ENCODE data around the gene DLG2.
"Not testable (repeated sequence)": the region's sequence is repeated elsewhere in the genome, so short reads cannot be mapped to it uniquely, and the experiment has no call there.

The DLG2 gene

DNA sequence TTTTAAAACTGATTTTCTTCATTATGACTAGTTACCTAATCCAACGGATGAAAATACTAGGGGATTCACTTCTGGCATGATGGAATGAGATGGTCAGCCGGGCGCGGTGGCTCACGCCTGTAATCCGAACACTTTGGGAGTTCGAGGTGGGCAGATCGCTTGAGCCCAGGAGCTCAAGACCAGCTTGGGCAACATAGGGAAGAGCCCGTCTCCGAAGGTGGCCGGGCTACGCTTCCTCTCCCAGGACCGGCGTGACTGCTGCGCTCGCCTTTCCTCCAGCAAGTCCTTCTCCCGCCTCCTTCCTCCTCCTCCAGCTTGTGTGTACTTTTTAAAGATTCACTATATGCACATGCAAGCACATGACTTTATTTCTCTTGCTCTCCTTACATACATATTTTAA is 1835.6 kb downstream of the DLG2 start:
- no peak for FAIRE-seq

DNA sequence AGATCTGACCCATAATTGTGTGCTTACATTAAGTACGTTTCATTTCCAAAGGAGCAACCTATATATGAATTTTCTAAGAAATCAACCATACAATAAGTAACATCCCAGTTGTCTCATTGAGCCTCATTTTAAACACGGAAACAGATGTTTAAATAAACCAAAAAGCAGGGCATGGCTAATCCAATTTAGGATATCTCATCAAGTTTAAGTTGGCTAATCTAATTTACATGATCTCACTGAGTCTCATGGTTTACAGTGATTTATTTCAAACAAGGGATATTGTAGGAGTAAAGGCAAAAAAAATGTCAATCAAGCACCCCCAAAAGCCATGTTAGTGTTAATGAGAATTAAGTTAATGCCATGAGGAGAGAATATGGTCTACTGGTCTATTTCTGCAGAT is 1841.2 kb downstream of the DLG2 start:
- FAIRE-seq: no peak

DNA sequence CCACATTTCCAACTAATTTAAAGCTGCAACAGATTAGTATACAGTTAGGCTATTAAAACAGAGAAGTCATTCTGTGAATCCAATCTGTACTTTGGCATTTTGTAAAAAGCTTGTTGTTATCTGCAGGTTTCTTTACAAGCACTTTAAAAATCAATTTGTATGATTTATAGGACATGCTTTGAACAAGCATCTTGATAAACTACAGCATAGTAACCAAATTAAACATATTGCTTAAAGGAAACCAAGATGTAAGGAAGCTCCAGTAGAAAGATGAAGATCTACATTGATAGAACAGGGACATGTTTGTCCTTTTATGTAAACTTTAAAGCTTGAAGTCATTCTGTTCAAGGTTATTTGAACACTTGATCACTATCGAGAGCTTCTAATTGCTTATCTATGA is 1842.7 kb downstream of the DLG2 start:
- FAIRE-seq: no peak

DNA sequence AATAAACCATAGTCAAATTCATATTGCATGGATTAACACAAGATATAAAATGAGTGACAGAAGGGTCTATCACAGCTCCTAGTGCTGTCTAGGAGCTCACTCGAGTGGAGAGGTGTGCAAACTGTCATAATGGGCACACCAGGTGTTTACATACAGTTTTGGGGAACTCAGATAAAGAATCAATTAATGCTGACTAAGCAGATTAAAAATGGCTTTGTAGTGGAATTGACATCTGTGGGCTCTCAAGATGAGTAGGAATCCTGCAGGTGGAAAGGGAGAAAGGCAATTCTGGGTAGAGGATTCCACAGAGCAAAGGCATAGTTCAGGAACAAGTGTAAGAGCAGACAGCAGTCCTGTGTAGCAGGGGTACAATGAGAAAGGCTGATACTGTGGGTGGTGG is 1844.8 kb downstream of the DLG2 start:
- FAIRE-seq: no peak

DNA sequence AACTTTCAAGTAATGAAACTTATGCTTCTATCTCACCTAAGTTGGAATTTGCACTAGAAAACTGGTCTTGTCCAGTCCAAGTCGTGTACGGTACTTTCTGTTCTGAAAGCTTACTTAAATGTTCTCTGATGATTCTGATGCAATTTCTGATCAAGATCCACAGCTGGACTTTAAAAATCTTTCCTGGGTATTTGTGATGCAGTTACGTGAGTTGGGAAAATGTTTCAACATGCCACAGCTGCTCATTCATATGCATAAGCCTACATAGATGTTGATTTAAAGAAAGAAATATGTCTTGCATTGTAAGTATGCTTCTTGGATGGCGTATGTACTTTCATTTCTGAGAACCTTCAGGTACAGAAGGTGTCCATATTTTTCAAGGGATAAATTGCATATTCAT is 1847.3 kb downstream of the DLG2 start:
- no peak for FAIRE-seq

DNA sequence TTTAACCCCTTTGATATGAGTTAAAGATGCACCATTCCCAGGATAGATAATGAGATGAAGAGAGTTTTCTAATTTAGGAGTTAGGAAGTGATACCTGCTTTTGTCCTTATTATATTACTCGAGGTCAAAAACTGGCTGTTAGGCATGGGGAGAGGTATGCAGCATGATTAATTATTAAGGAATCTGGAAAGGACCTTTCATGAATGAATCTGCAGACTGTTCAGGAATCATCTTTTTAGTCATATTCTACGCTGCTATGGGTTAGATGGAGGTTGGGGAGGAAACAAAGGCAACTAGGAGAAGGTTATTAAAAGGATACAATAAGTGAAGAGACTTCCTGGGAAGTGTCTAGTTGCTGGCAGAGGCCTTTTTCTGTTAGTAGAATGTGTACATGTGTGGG is 1848.5 kb downstream of the DLG2 start:
- no peak for FAIRE-seq

DNA sequence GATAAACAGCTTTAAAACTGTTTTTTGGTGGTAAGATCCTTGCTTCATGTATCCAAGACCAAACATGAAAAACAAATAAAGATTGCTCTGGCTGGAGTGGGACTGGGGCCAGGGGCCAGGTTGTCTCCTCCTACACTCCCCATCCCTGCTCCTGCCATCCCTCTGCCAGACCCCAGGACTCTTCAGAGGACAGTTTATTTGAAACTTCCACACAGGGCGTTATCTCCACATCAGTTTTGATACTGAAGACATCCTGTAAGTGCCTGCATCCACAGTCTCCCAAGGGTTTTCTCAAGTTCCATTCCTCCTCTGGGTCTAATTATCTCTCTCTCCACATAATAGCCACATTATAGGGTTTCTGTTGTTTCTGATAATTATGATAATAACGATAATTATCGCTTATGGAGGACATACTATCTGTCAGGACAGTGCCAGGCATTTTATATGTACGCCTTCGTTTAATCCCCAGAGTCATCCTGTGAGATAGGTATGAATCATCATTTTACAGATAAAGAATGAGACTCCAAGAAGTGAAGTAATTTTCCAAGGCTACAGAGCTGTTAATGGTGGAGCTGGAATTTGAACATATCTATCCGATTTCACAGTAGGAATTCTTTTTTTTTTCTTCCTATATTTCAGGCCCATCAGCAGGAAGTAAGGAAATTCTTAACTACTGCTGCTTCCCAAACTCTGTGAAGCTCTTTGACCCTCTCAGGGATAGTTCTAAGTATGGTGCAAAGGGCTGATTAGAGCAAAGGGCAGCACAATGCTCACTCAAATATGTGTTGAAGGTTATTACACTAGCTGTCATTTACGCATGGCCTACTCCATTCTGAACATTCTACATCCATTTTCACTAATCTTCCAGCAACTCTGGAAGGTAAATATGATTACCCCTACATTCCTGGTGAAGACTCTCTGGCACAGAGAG is 1852.9 kb downstream of the DLG2 start:
- no peak for FAIRE-seq

DNA sequence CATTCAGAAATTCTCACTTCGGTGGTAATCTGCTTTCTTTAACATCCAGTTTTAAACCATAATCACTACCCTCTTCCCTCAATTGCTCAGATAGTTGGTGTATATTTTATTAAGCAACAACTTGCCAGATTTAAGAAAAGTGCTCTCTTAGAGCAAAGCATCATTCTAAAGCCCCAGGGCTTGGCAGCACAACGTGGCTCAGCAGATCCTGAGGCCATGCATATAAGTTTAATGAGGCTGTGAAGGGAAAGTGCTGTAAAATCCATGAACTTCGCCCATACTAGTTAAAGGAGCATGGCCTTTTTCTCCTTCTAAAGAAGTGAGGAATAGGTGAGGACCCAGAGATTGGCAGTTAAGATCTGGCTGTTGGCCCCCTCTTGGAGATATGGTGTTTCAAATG is 1858.7 kb downstream of the DLG2 start:
- FAIRE-seq: no peak

DNA sequence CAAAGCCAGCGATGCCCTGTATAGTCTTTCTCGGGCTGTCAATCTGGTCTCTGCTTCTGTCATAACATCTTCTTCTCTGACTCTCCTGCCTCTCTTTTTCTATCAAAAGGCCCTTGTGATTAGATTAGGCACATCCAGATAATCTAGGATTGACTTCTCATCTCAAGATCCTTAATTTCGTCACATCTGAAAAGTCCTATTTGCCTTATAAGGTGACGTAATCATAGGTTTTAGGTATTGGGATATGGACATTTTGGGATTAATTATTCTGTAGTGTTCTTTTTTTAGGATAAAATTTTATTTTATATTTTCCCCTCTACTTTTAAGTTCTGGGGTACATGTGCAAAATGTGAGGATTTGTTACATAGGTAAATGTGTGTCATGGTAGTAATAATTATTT is 1860.2 kb downstream of the DLG2 start:
- no peak for FAIRE-seq

DNA sequence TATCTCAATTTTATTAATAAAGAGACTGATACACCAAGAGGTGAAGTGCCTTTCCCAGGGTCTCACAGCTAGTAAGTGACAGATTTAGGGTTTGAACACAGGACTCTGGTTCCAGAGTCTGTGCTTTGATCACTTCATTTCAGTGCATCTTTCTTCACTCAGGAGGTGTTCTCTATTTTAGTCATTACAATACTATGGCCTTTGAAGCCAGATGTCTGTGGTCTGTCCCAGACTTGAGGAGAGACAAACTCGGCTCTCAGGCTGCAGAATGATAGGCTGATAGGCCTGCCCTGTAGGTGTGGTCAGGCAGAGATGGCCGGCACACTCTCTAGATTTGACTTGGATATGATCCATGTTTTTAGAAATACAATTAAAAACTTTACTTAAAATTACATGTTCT is 1862.5 kb downstream of the DLG2 start:
- FAIRE-seq: no peak

DNA sequence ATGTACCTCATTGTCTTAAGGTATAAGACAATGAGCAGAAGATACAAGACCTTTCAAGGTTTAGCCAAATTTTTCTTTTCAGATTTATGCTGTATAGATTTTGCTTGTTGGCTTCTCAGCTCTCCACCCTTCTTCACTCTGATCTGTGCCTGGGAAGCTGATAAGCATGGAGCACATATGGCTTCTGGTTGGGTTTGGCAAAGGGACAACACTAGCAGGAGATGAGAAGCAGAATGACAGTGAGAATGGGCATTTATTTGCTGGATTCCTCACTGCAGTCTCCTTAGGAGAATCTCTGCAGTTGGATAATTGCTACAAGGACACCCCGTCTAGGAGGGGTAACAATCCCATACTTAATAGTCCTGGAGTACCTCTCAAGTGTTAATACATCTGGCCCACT is 1866.2 kb downstream of the DLG2 start:
- FAIRE-seq: no peak

DNA sequence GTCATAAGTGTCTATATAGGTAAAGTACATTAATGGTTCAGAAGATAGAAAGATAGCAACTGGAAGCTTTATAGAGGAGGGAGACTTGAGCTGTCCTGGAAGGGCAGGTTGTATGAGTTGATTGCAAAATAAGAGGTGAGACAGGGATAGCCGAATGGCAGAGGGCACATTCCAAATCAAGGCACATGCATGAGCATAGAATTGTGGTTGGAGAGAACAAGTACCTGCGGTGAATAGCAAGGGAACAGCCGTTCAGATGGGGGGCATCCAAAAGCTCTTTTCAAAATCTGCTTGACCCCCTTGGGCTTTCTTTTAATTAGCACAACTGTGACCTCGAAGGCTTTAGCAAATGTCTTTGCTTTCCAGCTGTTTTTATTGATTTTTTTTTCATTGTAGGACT is 1868.0 kb downstream of the DLG2 start:
- FAIRE-seq: no peak

DNA sequence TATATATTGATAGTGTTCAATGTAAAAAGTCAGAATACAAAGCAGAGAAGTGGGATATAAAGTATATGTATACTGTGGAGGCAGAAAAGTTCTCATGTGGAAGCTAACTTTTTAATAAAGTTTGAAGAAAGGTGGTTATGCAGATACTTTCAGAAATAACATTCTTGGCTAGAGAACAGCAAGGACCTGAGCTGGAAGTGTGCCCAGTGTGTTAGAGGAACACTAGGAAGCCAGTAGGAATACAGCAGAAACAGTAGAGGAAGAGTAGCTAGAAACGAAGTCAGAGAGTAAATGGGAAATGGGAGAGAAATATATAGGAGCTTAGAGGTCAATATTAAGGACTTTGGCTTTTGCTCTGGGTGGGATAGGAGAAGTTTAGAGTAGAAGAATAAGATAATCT is 1876.1 kb downstream of the DLG2 start:
- no peak for FAIRE-seq

DNA sequence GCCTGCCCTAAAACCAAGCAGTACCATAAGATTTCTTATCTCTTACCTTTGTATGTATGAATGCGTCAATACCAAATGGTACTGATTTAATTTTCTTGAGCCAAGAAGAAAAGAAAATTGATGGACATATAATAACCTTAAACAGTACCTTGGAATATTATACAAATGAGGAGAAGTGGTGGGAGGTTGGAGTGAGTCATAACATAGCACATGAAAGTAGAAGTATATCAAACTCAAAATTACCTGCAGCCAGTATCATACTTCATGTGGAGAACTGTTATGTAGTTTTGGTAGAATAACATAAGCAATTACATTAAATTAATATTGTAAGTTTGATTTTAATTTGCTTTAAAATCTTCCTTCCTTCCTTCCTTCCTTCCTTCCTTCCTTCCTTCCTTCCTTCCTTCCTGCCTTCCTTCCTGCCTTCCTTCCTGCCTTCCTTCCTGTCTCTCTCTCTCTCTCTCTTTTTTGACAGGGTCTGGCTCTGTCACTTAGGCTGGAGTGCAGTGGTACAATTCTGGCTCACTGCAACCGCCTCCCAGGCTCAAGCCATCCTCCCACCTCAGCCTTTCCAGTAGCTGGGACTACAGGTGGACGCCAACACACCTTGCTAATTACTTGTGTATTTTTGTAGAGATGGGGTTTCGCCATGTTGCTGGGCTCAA is 1880.1 kb downstream of the DLG2 start:
- no peak for FAIRE-seq

DNA sequence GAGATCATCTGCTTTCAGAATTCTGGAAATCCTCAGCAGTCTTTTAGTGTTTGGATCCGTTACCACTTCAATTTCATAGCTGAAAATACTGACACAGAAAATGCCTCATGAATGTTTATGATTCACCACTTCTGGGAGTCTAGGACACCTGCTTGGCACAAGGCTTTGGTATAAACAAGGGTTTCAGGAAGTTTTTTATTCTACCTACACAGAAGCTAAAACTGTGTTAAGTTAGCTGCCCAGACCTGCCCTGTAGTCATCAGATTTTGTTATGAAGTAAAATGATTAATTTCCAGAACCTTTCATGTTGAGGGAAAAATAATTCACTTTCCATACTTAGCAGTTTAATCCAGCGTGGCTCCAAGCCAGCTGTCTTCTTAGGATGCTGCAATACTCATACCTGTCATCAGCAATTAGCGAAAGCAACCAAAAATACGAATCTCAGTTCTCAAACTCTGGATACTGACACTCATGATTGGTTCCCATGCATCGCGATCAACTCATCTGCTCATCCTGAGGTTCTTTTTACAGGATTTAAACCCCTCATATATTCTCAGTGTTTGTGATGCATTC is 1882.4 kb downstream of the DLG2 start:
- no peak for FAIRE-seq

DNA sequence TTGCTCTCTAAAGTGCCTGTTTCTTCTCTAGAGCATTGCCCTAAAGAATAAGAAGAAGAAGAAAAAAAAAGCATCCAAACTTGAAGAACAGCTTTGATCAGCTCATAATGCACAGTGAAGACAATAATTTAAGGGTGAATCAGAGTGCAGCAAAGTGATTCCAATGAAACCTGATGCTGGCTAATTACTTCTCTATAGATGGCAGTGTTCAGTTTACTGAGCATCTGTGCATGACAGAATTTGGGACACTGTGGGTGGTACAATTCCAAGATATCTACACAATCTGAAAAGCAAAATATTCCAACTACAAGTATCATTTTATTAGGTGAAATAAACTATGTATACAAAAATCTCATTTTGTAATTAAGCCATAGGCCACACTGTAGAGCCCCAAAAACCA is 1890.5 kb downstream of the DLG2 start:
- FAIRE-seq: no peak

DNA sequence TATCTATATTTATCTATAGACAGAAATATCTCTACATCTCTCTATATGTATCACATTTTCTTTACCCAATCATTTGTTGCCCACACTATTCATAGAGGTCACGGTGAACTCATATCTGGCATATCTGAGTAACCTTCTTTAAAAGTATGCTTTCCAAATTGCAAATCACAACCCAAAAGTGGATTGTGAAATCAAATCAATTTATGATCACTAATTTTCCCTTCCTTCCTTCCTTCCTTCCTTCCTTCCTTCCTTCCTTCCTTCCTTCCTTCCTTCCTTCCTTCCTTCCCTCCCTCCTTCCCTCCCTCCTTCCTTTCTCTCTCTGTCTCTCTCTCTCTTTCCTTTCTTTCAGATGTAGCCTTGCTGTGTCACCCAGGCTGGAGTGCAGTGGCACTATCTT is 1893.0 kb downstream of the DLG2 start:
- FAIRE-seq: no peak

DNA sequence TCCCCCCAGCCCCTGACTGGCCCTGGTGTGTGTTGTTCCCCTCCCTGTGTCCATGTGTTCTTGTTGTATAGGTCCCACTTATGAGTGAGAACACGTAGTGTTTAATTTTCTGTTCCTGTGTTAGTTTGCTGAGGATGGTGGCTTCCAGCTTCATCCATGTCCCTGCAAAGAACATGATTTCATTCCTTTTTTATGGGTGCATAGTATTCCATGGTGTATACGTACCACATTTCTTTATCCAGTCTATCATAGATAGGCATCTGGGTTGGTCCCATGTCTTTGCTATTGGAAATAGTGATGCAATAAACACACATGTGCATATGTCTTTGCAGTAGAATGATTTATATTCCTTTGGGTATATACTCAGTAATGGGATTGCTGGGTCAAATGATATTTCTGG is 1895.9 kb downstream of the DLG2 start:
- not testable (repeated sequence) for FAIRE-seq

DNA sequence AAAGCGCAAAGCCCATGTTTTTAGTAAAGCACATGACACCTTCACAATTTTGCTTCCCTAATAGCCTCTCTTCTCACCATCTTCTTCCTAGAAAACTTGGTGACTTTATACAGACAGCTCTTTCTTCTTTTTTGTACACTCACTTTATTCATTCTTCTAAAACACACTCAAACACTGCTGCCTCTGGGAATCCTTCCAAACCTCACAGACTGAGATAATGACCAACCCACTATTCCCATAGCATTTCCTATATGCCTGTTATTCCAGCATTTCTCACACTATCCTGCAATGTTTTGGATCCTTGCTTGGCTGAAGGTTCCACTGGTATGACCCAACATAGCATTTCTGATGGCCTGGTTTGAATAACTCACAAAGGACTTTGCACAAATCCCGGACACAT is 1898.9 kb downstream of the DLG2 start:
- no peak for FAIRE-seq

DNA sequence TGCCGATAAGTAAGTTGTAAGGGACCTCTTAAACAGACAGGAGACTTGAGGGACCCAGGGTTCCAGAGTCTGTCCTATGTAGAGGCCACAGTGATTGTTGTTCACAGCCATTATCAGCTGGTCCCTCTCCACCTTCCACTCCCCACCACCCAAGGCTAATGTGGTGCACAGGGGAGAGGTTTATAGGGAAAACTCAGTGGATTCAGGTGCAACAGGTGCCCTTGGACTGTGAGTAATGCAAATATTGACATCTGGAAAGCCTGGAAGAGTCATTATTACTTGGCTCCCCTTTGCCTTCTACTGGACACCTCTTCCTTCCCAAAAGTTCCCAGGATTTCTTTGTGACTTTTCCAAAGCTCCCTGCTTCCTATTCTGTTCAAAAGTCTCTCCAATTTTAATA is 1899.9 kb downstream of the DLG2 start:
- FAIRE-seq: no peak

DNA sequence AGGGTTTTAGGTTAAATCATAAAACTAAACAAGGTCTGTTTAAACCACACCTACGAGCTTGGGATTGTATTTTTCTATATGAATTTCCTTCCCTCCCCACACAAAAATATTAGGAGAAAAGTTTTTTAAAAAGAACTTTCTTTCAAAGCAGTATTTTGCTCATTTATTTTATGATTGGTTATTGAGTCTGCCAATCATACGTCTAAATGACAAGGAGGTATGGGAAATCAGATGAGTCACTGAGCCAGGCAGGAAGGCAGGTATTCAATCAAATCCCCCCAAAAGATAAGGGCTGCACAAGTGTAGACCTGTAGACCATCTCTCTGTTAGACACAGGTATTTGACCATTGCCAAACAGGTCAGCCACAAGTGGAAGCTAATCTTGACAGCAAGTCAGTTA is 1900.8 kb downstream of the DLG2 start:
- no peak for FAIRE-seq

DNA sequence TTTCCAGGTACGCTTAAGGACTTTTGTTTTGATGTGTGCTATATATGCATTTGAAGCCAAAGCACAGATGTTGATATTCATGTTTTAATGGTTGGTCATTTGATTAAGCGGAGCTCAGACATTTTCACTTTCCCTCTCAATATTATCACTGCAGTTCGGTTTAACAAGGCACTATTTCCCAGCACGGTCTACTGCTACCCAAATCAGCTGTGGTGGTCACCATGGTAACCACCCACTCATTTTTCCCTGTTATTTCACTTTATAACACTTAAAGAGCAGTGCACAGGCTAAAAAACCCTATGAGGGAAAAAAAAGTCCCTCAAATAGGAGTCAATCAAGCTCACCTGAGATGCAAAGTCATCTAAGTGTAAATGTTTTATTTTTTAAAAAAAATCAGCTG is 1901.4 kb downstream of the DLG2 start:
- FAIRE-seq: no peak

DNA sequence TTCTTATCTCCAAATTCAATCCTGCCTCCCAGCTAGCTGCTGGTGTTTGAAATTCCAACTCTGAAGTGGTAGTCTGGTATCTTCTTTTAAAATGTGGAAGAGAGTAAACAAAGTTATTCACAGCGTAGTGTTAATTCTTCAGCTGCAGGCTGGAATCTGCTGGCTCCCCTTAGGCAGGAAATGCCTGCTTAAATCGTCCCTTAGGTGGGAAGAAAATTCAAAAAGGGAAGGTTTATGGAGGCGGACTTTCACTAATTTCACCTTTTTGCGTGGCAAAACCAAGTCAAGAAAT is 1901.9 kb downstream of the DLG2 start:
- FAIRE-seq: no peak

DNA sequence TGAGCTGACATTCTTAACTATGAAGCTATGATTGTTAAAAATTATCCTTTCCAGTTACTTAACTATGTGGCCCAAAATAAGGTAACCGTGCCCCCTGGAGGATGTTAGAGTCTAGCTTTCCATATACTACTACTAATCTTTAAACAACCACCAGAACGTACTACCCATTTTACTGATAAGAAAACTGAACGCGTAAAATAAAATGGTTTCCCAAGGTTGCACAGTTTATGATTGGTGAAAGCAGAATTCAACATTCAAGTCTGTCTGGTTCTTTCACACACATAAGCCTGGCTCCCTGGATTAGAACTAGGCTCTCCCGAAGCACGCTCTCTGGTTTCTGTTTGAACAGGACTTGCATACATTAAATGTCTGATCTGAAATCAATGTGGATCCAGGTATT is 1903.1 kb downstream of the DLG2 start:
- no peak for FAIRE-seq

Measured in G401.6 (cell line).